ENCODE measurements around the gene DACH1.

DNA sequence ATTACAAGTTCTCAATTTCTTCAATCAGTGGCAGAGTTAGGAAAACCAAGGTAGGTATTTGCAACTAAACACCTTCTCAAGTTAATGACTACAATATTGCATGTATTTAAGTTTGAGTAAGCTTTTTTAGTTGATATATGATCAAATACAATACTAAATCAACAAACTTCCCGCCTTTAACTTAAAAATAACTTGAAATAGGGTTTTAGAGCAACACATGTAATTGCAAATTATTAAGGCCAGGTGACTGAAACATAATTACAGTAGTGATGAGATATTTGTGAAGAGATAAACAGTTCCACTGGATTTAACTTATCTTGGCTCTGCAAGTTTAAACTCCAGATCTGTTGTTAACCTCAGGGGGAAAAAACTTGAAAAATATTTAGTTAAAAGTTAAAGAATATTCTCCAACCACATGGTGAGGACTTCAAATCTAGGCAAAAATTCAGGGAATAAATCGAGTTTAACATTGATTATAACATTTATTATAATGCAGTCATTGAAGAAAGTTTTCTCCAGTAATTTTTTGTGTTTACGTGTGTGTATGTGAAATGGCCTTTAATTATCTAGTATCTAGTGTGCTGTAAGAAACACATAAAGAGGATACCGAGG, 3.6 kb downstream of the DACH1 start:
- no peak for TF ChIP-seq ESRRG (CRISPR knock-in tag; IDR thresholded peaks at IDR 0.05)
- TF ChIP-seq ZNF8 (CRISPR knock-in tag; IDR thresholded peaks at IDR 0.05) = no peak
- TF ChIP-seq ZC3H10 (CRISPR knock-in tag; IDR thresholded peaks at IDR 0.05) = no peak
- no peak for TF ChIP-seq BACH2 (CRISPR knock-in tag; IDR thresholded peaks at IDR 0.05; ENCODE audit: borderline replicate concordance)

All from SK-N-SH treated with all-trans-retinoic acid at 6 μM for 48 hours (cell line).